OCI-LY3 (cell line): ENCODE data around the gene LHCGR.
"Not testable (repeated sequence)": the region's sequence is repeated elsewhere in the genome, so short reads cannot be mapped to it uniquely, and the experiment has no call there.

Experiments used
- H2AFZ ChIP-seq: fragments of 200-600, 300-600 bp; shearing (Covaris generic); 2 replicates; pipeline ENCODE4 v1.6.0; 2014; ENCODE audit warnings: antibody characterized with exemption, low read depth, low read length
- H3K27ac ChIP-seq: fragments of 200-600, 300-600 bp; sonication (generic); 2 replicates; pipeline ENCODE4 v1.5.1; 2014; ENCODE audit warnings: mild to moderate bottlenecking, low read length, moderate library complexity, mixed read lengths
- H3K27me3 ChIP-seq: fragments of 200-600, 300-600 bp; sonication (generic); 2 replicates; pipeline ENCODE4 v1.6.1; 2014; ENCODE audit warnings: low read depth, low read length, mixed read lengths
- H3K36me3 ChIP-seq: fragments of 200-600, 300-600 bp; sonication (generic); replicated peaks from 2 replicates; pipeline ENCODE3; 2014; ENCODE audit warnings: low read depth, low read length, mixed read lengths
- H3K4me1 ChIP-seq: fragments of 300-600, 200-600 bp; sonication (generic); 2 replicates; pipeline ENCODE4 v1.6.1; 2014; ENCODE audit warnings: low read length, mixed read lengths
- H3K4me2 ChIP-seq: fragments of 200-600, 300-600 bp; sonication (generic); 2 replicates; pipeline ENCODE4 v1.6.1; 2014; ENCODE audit warnings: low read length, mixed read lengths
- H3K4me3 ChIP-seq: fragments of 300-600, 200-600 bp; sonication (generic); 2 replicates; pipeline ENCODE4 v1.5.1; 2014; ENCODE audit warnings: antibody characterized with exemption, mild to moderate bottlenecking, low read length, moderate library complexity
- H3K79me2 ChIP-seq: fragments of 300-600, 200-600 bp; shearing (Covaris generic); 2 replicates; pipeline ENCODE4 v1.6.1; 2014; ENCODE audit warnings: mild to moderate bottlenecking, low read length, mixed read lengths
- H3K9ac ChIP-seq: fragments of 300-600, 200-600 bp; shearing (Covaris generic); 2 replicates; pipeline ENCODE4 v1.6.0; 2014; ENCODE audit warnings: mild to moderate bottlenecking, low read length, moderate library complexity
- H3K9me3 ChIP-seq: fragments of 200-600, 300-600 bp; shearing (Covaris generic); 2 replicates; pipeline ENCODE4 v1.6.1; 2014; ENCODE audit warnings: low read length, mixed read lengths; ENCODE audit not compliant: insufficient read depth
- H4K20me1 ChIP-seq: fragments of 200-600, 300-600 bp; sonication (generic); 2 replicates; pipeline ENCODE4 v1.6.1; 2016; ENCODE audit warnings: low read length, mixed read lengths; ENCODE audit not compliant: insufficient read depth
- CTCF ChIP-seq: fragments of 200-600, 300-600 bp; sonication (generic); IDR thresholded peaks from 2 replicates; pipeline ENCODE4 v1.5.1; 2014; ENCODE audit warnings: antibody characterized with exemption, low read length, low read depth
- EZH2phosphoT487 ChIP-seq: fragments of 200-600 bp; shearing (Covaris generic); IDR thresholded peaks from 2 replicates; pipeline ENCODE4 v1.6.1; 2018; ENCODE audit warnings: antibody characterized with exemption, mixed run types, low read depth

Gene LHCGR

GRCh38 chr2:48749291-48750127 is 6.0 kb downstream of the LHCGR start:
- Histone ChIP-seq H3K4me2 (peak overlapping the region; percentile 51), H3K4me3 (no peak overlapping the region)
- TF ChIP-seq EZH2phosphoT487 (no peak), CTCF (no peak)

GRCh38 chr2:48747319-48747718 is 8.2 kb downstream of the LHCGR start:
- Histone ChIP-seq H3K79me2 (no peaks in the 10 kb centered on the region), H3K4me2 (no peak overlapping the region), H3K27me3 (no peaks in the 10 kb centered on the region), H3K27ac (no peak overlapping the region), H2AFZ (no peak overlapping the region), H3K4me3 (no peak overlapping the region), H3K4me1 (peaks cover 21% of the 10 kb centered on the region), H3K36me3 (no peaks in the 10 kb centered on the region), H4K20me1 (no peaks in the 10 kb centered on the region), H3K9ac (no peak overlapping the region), H3K9me3 (no peaks in the 10 kb centered on the region)
- TF ChIP-seq EZH2phosphoT487, result no peak
- no peak for TF ChIP-seq CTCF

More at GRCh38 chr2:48749291-48750127, 6.0 kb downstream of the LHCGR start:
- Histone ChIP-seq H3K79me2 (no peaks in the 10 kb centered on the region), H3K9ac (no peak overlapping the region), H4K20me1 (no peaks in the 10 kb centered on the region), H2AFZ (no peak overlapping the region), H3K27ac (no peak overlapping the region), H3K36me3 (no peaks in the 10 kb centered on the region), H3K9me3 (no peaks in the 10 kb centered on the region), H3K27me3 (no peaks in the 10 kb centered on the region), H3K4me1 (peaks cover 29% of the 10 kb centered on the region)

- not testable (repeated sequence) for H3K79me2 ChIP-seq, H3K27me3 ChIP-seq, H3K4me2 ChIP-seq, H3K36me3 ChIP-seq, H3K27ac ChIP-seq, H3K4me3 ChIP-seq, H2AFZ ChIP-seq, H3K4me1 ChIP-seq, H4K20me1 ChIP-seq, H3K9ac ChIP-seq, H3K9me3 ChIP-seq
These were observed 16.3 kb downstream of the LHCGR start for GRCh38 chr2:48739236-48739635.

- Histone ChIP-seq H3K9me3 (no peaks in the 10 kb centered on the region), H3K27ac (no peak overlapping the region), H4K20me1 (no peaks in the 10 kb centered on the region), H3K4me3 (no peak overlapping the region), H3K9ac (no peak overlapping the region), H3K27me3 (peaks cover 14% of the 10 kb centered on the region), H3K4me1 (no peaks in the 10 kb centered on the region), H3K36me3 (no peaks in the 10 kb centered on the region), H3K79me2 (no peaks in the 10 kb centered on the region), H2AFZ (no peak overlapping the region), H3K4me2 (no peak overlapping the region)
- no peak for TF ChIP-seq EZH2phosphoT487
- TF ChIP-seq CTCF, result no peak
These were observed 16.7 kb downstream of the LHCGR start for GRCh38 chr2:48738806-48739205.
